Upper lobe of right lung (tissue), 1 donor: ENCODE measurements around the gene IFI27L1. TPM values are rescaled to one million over a fixed set of nuclear protein-coding genes. Genes with fewer than 3 reads are reported as not detected.
A peak's percentile ranks its signal among the peaks of the same experiment; 100 is the strongest.

ENCODE experiments used
- ATAC-seq: fragments of 200-7000 bp; cut with Tn5 transposase; one replicate; pipeline ENCODE4 v1.9.1; 2020; ENCODE audit warnings: mild to moderate bottlenecking, moderate library complexity
- DNase-seq: peaks from one replicate; pipeline ENCODE4 v3.0.0-alpha.2; 2020
- H3K27ac ChIP-seq: fragments of 200-600 bp; one replicate; pipeline ENCODE4 v1.8.0; 2022
- H3K27me3 ChIP-seq: fragments of 200-600 bp; one replicate; pipeline ENCODE4 v1.8.0; 2022; ENCODE audit warnings: mild to moderate bottlenecking
- H3K36me3 ChIP-seq: fragments of 200-600 bp; one replicate; pipeline ENCODE4 v1.8.0; 2022
- H3K4me1 ChIP-seq: fragments of 200-600 bp; one replicate; pipeline ENCODE4 v1.8.0; 2022
- H3K4me3 ChIP-seq: fragments of 200-600 bp; one replicate; pipeline ENCODE4 v1.8.0; 2022; ENCODE audit warnings: mild to moderate bottlenecking
- H3K9me3 ChIP-seq: fragments of 200-600 bp; one replicate; pipeline ENCODE4 v1.8.0; 2022
- CTCF ChIP-seq: fragments of 200-600 bp; IDR thresholded peaks from one replicate; pipeline ENCODE4 v1.8.0; 2022; ENCODE audit warnings: antibody characterized with exemption
- intact Hi-C: fragments of 100-400 bp; cut with DNase I; formaldehyde crosslinking; loops from one replicate; pipeline ENCODE4 v1.11.0; 2022
- total RNA-seq: library from RNA; stranded (reverse); fragmentation: NEBNext Ultra II Directional; extraction: Animal tissue kit (Norgen Biotek cat#: 25700); gene quantifications from one replicate; pipeline ENCODE4 v1.2.1, GENCODE V29; 2021
- donor health status: DM: no; HTN: yes; CAD: no; lungs with severe emphysema.

IFI27L1 gene
- total RNA-seq, 1 donor from 2014 or later: 15.2 TPM

GRCh38 chr14:94113908-94114588 is 32.9 kb downstream of the IFI27L1 start:
- Histone ChIP-seq H3K4me1 (peaks cover 11% of the 10 kb centered on the region), H3K9me3 (no peaks in the 10 kb centered on the region), H3K36me3 (no peaks in the 10 kb centered on the region), H3K27me3 (no peaks in the 10 kb centered on the region), H3K27ac (peak overlapping the region; percentile 80), H3K4me3 (peak overlapping the region; percentile 23)
- no peak for TF ChIP-seq CTCF
- no peak for DNase-seq
- ATAC-seq: no peak
- intact Hi-C loops: no loop called here

- H3K4me3 ChIP-seq: peak overlapping the region; percentile 23
Observed at GRCh38 chr14:94114589-94115057, 33.5 kb downstream of the IFI27L1 start.

GRCh38 chr14:94115058-94115591 is 34.0 kb downstream of the IFI27L1 start:
- Histone ChIP-seq H3K36me3 (no peaks in the 10 kb centered on the region), H3K4me1 (peaks cover 11% of the 10 kb centered on the region), H3K27me3 (no peaks in the 10 kb centered on the region), H3K4me3 (peak overlapping the region; percentile 23), H3K27ac (peak overlapping the region; percentile 80), H3K9me3 (no peaks in the 10 kb centered on the region)
- peak; percentile 57 for ATAC-seq
- no peak for DNase-seq
- no peak for TF ChIP-seq CTCF
- intact Hi-C loops: no loop called here

More at GRCh38 chr14:94114589-94115057, 33.5 kb downstream of the IFI27L1 start:
- no peak for DNase-seq
- intact Hi-C loops: no loop called here
- Histone ChIP-seq H3K4me1 (peaks cover 11% of the 10 kb centered on the region), H3K9me3 (no peaks in the 10 kb centered on the region), H3K27ac (peak overlapping the region; percentile 80), H3K36me3 (no peaks in the 10 kb centered on the region), H3K27me3 (no peaks in the 10 kb centered on the region)
- no peak for TF ChIP-seq CTCF
- ATAC-seq: no peak

GRCh38 chr14:94115631-94116030 is 34.5 kb downstream of the IFI27L1 start:
- DNase-seq: no peak
- no peak for TF ChIP-seq CTCF
- no peaks in the 10 kb centered on the region for H3K36me3 ChIP-seq
- H3K4me1 ChIP-seq: peaks cover 11% of the 10 kb centered on the region
- no peaks in the 10 kb centered on the region for H3K27me3 ChIP-seq
- no peaks in the 10 kb centered on the region for H3K9me3 ChIP-seq
- peak overlapping the region; percentile 80 for H3K27ac ChIP-seq
- intact Hi-C loops: no loop called here
- no peak for ATAC-seq
- H3K4me3 ChIP-seq: no peak overlapping the region

- DNase-seq (no peak), ATAC-seq (no peak)
- Histone ChIP-seq H3K36me3 (no peaks in the 10 kb centered on the region), H3K4me1 (peaks cover 11% of the 10 kb centered on the region), H3K27ac (no peak overlapping the region), H3K27me3 (no peaks in the 10 kb centered on the region), H3K4me3 (no peak overlapping the region), H3K9me3 (no peaks in the 10 kb centered on the region)
- intact Hi-C loops: no loop called here
- no peak for TF ChIP-seq CTCF
Observed at GRCh38 chr14:94116701-94117100, 35.6 kb downstream of the IFI27L1 start.
